HEK293 (cell line): ENCODE data around the gene ZNF593OS.

Source experiments
- CTCF ChIA-PET: fragments of 350-600 bp; formaldehyde crosslinking; extraction: SDS; loops from one replicate; lab custom pipeline; 2021; ENCODE audit warnings: antibody characterized with exemption; lab: Yijun Ruan, JAX
- POLR2A ChIA-PET: fragments of 300-600 bp; formaldehyde crosslinking; extraction: SDS; loops from one replicate; lab custom pipeline; 2020; ENCODE audit warnings: antibody characterized with exemption, inconsistent platforms; lab: Yijun Ruan, JAX
- H3K27ac ChIP-seq: fragments of 200-500 bp; sonication (Bioruptor generic); 2 replicates; pipeline ENCODE4 v1.5.1; 2014; ENCODE audit warnings: low read depth, low read length, control low read depth, inconsistent platforms; ENCODE audit errors: extremely low read depth
- H3K36me3 ChIP-seq, 2 experiments: fragments of 200-500 bp in 1 of 2; sonication (Bioruptor generic) in 1 of 2; 1 replicate in 1 of 2; 2 replicates in 1 of 2; pipeline ENCODE4 v1.5.1; 2014 to 2017; ENCODE audit warnings: inconsistent platforms in 2 of 2, low read length in 2 of 2; ENCODE audit not compliant: control insufficient read depth in 2 of 2, insufficient read depth in 1 of 2
- H3K4me1 ChIP-seq: fragments of 200-500 bp; sonication (Bioruptor generic); 2 replicates; pipeline ENCODE4 v1.5.1; 2014; ENCODE audit warnings: mild to moderate bottlenecking, low read length, inconsistent platforms; ENCODE audit not compliant: control insufficient read depth, insufficient read depth
- H3K4me3 ChIP-seq: 2 replicates; pipeline ENCODE4 v1.5.1; 2011; ENCODE audit warnings: low read depth, mild to moderate bottlenecking, control low read depth, low read length, moderate library complexity
- H3K9me3 ChIP-seq: fragments of 200-500 bp; sonication (Bioruptor generic); 2 replicates; pipeline ENCODE4 v1.5.1; 2014; ENCODE audit warnings: low read depth, low read length, inconsistent platforms; ENCODE audit not compliant: control insufficient read depth, insufficient read depth
- BCL11B ChIP-seq: fragments of 450-650 bp; formaldehyde crosslinking; IDR thresholded peaks from 2 replicates; pipeline ENCODE4 v1.5.1; 2016; ENCODE audit warnings: low read depth, missing biosample characterization, missing genetic modification characterization
- GFI1B ChIP-seq: fragments of 450-650 bp; formaldehyde crosslinking; IDR thresholded peaks from 2 replicates; pipeline ENCODE4 v1.5.1; 2016; ENCODE audit warnings: missing biosample characterization, missing genetic modification characterization
- OSR2 ChIP-seq: fragments of 450-650 bp; formaldehyde crosslinking; IDR thresholded peaks from 2 replicates; pipeline ENCODE4 v1.5.1; 2016; ENCODE audit warnings: missing biosample characterization, missing genetic modification characterization
- ZFP3 ChIP-seq: fragments of 450-650 bp; formaldehyde crosslinking; IDR thresholded peaks from 2 replicates; pipeline ENCODE4 v1.5.1; 2016; ENCODE audit warnings: low read depth, missing biosample characterization, missing genetic modification characterization
- ZNF132 ChIP-seq: fragments of 450-650 bp; formaldehyde crosslinking; IDR thresholded peaks from 2 replicates; pipeline ENCODE4 v1.5.1; 2017; ENCODE audit warnings: missing biosample characterization, missing genetic modification characterization, borderline replicate concordance
- ZNF155 ChIP-seq: fragments of 450-650 bp; formaldehyde crosslinking; IDR thresholded peaks from 2 replicates; pipeline ENCODE4 v1.5.1; 2016; ENCODE audit warnings: missing biosample characterization, missing genetic modification characterization
- ZNF214 ChIP-seq: fragments of 450-650 bp; formaldehyde crosslinking; IDR thresholded peaks from 2 replicates; pipeline ENCODE4 v1.5.1; 2017; ENCODE audit warnings: missing biosample characterization, mild to moderate bottlenecking, missing genetic modification characterization, borderline replicate concordance
- ZNF221 ChIP-seq: fragments of 450-650 bp; formaldehyde crosslinking; IDR thresholded peaks from 2 replicates; pipeline ENCODE4 v1.5.1; 2017; ENCODE audit warnings: missing biosample characterization, missing genetic modification characterization, borderline replicate concordance
- ZNF394 ChIP-seq: fragments of 450-650 bp; formaldehyde crosslinking; IDR thresholded peaks from 2 replicates; pipeline ENCODE4 v1.5.1; 2016; ENCODE audit warnings: missing biosample characterization, missing genetic modification characterization, mild to moderate bottlenecking, moderate library complexity, borderline replicate concordance
- ZNF510 ChIP-seq: fragments of 450-650 bp; formaldehyde crosslinking; IDR thresholded peaks from 2 replicates; pipeline ENCODE4 v1.5.1; 2018; ENCODE audit warnings: mild to moderate bottlenecking, missing genetic modification characterization, missing biosample characterization; ENCODE audit not compliant: insufficient replicate concordance
- ZNF530 ChIP-seq: fragments of 450-650 bp; formaldehyde crosslinking; IDR thresholded peaks from 2 replicates; pipeline ENCODE4 v1.5.1; 2016; ENCODE audit warnings: low read depth, missing biosample characterization, missing genetic modification characterization
- ZNF596 ChIP-seq: fragments of 450-650 bp; IDR thresholded peaks from 2 replicates; pipeline ENCODE4 v1.5.0; 2018; ENCODE audit warnings: missing biosample characterization, mild to moderate bottlenecking, missing genetic modification characterization, moderate library complexity
- ZNF600 ChIP-seq: fragments of 450-650 bp; formaldehyde crosslinking; IDR thresholded peaks from 2 replicates; pipeline ENCODE4 v1.5.1; 2016; ENCODE audit warnings: missing biosample characterization, missing genetic modification characterization
- ZNF76 ChIP-seq: fragments of 450-650 bp; formaldehyde crosslinking; IDR thresholded peaks from 2 replicates; pipeline ENCODE4; 2016; ENCODE audit warnings: low read depth, missing biosample characterization, missing genetic modification characterization, borderline replicate concordance
- ZNF837 ChIP-seq: fragments of 450-650 bp; formaldehyde crosslinking; IDR thresholded peaks from 2 replicates; pipeline ENCODE4 v1.5.1; 2016; ENCODE audit warnings: missing biosample characterization, missing genetic modification characterization
- TF ChIP-seq, protein P1 (sequence below): fragments of 450-650 bp; formaldehyde crosslinking; IDR thresholded peaks from 2 replicates; pipeline ENCODE4 v1.5.0; 2017; ENCODE audit warnings: missing biosample characterization, missing genetic modification characterization, borderline replicate concordance
- TF ChIP-seq, protein P2 (sequence below): fragments of 450-650 bp; IDR thresholded peaks from 2 replicates; pipeline ENCODE4 v1.5.1; 2018; ENCODE audit warnings: missing biosample characterization, mild to moderate bottlenecking, missing genetic modification characterization
- TF ChIP-seq, protein P3 (sequence below): fragments of 450-650 bp; formaldehyde crosslinking; IDR thresholded peaks from 2 replicates; pipeline ENCODE4 v1.5.1; 2016; ENCODE audit warnings: missing biosample characterization, missing genetic modification characterization
- TF ChIP-seq, protein P4 (sequence below): fragments of 450-650 bp; IDR thresholded peaks from 2 replicates; pipeline ENCODE4 v1.5.1; 2018; ENCODE audit warnings: missing biosample characterization, missing genetic modification characterization

ZNF593OS gene

DNA sequence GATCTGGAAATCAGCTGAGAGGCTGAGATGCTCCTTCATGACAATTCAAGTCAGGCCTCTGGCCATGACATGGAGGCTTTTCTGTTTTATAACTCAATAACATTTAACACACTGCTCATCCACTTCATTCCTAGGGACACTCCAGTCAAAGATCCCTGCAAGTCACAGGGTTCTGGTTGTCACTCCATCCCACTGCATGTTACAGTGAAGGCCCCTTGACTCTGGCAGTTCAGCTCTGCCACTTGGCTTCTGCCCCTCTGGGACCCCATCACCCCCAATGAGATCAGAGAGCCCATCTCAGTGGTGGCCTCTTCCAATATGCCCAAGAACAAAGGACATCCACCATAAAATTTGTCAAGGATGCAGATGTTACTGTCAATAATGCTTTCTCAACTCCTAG lies 22.7 kb downstream of the ZNF593OS start:
- TF ChIP-seq, protein P1, sequence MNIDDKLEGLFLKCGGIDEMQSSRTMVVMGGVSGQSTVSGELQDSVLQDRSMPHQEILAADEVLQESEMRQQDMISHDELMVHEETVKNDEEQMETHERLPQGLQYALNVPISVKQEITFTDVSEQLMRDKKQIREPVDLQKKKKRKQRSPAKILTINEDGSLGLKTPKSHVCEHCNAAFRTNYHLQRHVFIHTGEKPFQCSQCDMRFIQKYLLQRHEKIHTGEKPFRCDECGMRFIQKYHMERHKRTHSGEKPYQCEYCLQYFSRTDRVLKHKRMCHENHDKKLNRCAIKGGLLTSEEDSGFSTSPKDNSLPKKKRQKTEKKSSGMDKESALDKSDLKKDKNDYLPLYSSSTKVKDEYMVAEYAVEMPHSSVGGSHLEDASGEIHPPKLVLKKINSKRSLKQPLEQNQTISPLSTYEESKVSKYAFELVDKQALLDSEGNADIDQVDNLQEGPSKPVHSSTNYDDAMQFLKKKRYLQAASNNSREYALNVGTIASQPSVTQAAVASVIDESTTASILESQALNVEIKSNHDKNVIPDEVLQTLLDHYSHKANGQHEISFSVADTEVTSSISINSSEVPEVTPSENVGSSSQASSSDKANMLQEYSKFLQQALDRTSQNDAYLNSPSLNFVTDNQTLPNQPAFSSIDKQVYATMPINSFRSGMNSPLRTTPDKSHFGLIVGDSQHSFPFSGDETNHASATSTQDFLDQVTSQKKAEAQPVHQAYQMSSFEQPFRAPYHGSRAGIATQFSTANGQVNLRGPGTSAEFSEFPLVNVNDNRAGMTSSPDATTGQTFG (tag by site-specific recombination): no peak
- TF ChIP-seq ZNF596 (tag by site-specific recombination): no peak
- TF ChIP-seq GFI1B (tag by site-specific recombination): no peak
- no peak for TF ChIP-seq ZNF837 (tag by site-specific recombination)
- no peak for TF ChIP-seq ZNF214 (tag by site-specific recombination)
- TF ChIP-seq BCL11B (tag by site-specific recombination): no peak
- no peak for TF ChIP-seq ZNF394 (tag by site-specific recombination)
- TF ChIP-seq, protein P2, sequence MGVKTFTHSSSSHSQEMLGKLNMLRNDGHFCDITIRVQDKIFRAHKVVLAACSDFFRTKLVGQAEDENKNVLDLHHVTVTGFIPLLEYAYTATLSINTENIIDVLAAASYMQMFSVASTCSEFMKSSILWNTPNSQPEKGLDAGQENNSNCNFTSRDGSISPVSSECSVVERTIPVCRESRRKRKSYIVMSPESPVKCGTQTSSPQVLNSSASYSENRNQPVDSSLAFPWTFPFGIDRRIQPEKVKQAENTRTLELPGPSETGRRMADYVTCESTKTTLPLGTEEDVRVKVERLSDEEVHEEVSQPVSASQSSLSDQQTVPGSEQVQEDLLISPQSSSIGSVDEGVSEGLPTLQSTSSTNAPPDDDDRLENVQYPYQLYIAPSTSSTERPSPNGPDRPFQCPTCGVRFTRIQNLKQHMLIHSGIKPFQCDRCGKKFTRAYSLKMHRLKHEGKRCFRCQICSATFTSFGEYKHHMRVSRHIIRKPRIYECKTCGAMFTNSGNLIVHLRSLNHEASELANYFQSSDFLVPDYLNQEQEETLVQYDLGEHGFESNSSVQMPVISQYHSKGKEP: no peak
- TF ChIP-seq ZNF510: no peak
- no peak for TF ChIP-seq ZNF600 (tag by site-specific recombination)
- TF ChIP-seq ZFP3 (tag by site-specific recombination): no peak
- TF ChIP-seq ZNF76 (tag by site-specific recombination): no peak
- no peak for TF ChIP-seq ZNF530 (tag by site-specific recombination)
- TF ChIP-seq OSR2: no peak
- TF ChIP-seq, protein P3, sequence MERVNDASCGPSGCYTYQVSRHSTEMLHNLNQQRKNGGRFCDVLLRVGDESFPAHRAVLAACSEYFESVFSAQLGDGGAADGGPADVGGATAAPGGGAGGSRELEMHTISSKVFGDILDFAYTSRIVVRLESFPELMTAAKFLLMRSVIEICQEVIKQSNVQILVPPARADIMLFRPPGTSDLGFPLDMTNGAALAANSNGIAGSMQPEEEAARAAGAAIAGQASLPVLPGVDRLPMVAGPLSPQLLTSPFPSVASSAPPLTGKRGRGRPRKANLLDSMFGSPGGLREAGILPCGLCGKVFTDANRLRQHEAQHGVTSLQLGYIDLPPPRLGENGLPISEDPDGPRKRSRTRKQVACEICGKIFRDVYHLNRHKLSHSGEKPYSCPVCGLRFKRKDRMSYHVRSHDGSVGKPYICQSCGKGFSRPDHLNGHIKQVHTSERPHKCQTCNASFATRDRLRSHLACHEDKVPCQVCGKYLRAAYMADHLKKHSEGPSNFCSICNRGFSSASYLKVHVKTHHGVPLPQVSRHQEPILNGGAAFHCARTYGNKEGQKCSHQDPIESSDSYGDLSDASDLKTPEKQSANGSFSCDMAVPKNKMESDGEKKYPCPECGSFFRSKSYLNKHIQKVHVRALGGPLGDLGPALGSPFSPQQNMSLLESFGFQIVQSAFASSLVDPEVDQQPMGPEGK (tag by site-specific recombination): no peak
- no peak for TF ChIP-seq ZNF132
- no peak for TF ChIP-seq ZNF221 (tag by site-specific recombination)
- TF ChIP-seq, protein P4, sequence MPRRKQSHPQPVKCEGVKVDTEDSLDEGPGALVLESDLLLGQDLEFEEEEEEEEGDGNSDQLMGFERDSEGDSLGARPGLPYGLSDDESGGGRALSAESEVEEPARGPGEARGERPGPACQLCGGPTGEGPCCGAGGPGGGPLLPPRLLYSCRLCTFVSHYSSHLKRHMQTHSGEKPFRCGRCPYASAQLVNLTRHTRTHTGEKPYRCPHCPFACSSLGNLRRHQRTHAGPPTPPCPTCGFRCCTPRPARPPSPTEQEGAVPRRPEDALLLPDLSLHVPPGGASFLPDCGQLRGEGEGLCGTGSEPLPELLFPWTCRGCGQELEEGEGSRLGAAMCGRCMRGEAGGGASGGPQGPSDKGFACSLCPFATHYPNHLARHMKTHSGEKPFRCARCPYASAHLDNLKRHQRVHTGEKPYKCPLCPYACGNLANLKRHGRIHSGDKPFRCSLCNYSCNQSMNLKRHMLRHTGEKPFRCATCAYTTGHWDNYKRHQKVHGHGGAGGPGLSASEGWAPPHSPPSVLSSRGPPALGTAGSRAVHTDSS (tag by site-specific recombination): no peak
- no peak for TF ChIP-seq ZNF155 (tag by site-specific recombination)
- POLR2A ChIA-PET: no interaction called here
- H3K9me3 ChIP-seq: no peaks in the 10 kb centered on the region
- CTCF ChIA-PET: interaction anchor here (0.6 to 0.7 kb wide), 2 partner anchors 39 to 277 kb away, joined by 3 read pairs; no protein-coding TSS in a partner anchor
- H3K36me3 ChIP-seq: no peaks in the 10 kb centered on the region
- H3K4me3 ChIP-seq: no peak overlapping the region
- H3K27ac ChIP-seq: no peak overlapping the region
- H3K4me1 ChIP-seq: no peaks in the 10 kb centered on the region
